Fibroblast of lung (primary cell): ENCODE data around the gene TTC3.
"Not testable (repeated sequence)": the region's sequence is repeated elsewhere in the genome, so short reads cannot be mapped to it uniquely, and the experiment has no call there.

Experiments used
- CTCF ChIP-seq, 2 donors: IDR thresholded peaks in 1 of 2; conservative IDR thresholded peaks in 1 of 2; 1 replicate in 1 of 2; 2 replicates in 1 of 2; pipeline ENCODE4 v1.5.1; 2011 to 2012; ENCODE audit warnings: low read length in 2 of 2, control low read depth in 1 of 2, inconsistent platforms in 1 of 2, low read depth in 1 of 2, mild to moderate bottlenecking in 1 of 2
- EZH2 ChIP-seq: IDR thresholded peaks from 2 replicates; pipeline ENCODE4 v1.5.1; 2012; ENCODE audit warnings: low read length, control low read depth, mild to moderate bottlenecking; ENCODE audit errors: missing control alignments

DNA sequence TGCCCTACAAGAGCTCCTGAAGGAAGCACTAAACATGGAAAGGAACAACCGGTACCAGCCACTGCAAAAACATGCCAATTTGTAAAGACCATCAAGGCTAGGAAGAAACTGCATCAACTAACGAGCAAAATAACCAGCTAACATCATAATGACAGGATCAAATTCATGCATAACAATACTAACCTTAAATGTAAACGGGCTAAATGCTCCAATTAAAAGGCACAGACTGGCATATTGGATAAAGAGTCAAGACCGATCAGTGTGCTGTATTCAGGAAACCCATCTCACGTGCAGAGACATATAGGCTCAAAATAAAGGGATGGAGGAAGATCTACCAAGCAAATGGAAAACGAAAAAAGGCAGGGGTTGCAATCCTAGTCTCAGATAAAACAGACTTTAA lies 38.0 kb downstream of the TTC3 start:
- TF ChIP-seq CTCF (conservative IDR thresholded peaks at IDR 0.05 in 1 of 2, IDR thresholded peaks at IDR 0.05 in 1 of 2; ENCODE audit: low read depth in 1 of 2, low read length in 2 of 2); EZH2: not testable (repeated sequence)
